IPS-18c (cell line): ENCODE data around the gene STPG4.

Experiments used
- H3K4me3 ChIP-seq: 2 replicates; pipeline ENCODE4 v1.7.0; 2013; ENCODE audit warnings: low read depth, mild to moderate bottlenecking, low read length, moderate library complexity; ENCODE audit not compliant: insufficient read depth
- H3K9me3 ChIP-seq: one replicate; pipeline ENCODE4 v1.6.1; 2013; ENCODE audit warnings: mild to moderate bottlenecking, low read length, moderate library complexity; ENCODE audit not compliant: control insufficient read depth, insufficient read depth

STPG4 gene

DNA sequence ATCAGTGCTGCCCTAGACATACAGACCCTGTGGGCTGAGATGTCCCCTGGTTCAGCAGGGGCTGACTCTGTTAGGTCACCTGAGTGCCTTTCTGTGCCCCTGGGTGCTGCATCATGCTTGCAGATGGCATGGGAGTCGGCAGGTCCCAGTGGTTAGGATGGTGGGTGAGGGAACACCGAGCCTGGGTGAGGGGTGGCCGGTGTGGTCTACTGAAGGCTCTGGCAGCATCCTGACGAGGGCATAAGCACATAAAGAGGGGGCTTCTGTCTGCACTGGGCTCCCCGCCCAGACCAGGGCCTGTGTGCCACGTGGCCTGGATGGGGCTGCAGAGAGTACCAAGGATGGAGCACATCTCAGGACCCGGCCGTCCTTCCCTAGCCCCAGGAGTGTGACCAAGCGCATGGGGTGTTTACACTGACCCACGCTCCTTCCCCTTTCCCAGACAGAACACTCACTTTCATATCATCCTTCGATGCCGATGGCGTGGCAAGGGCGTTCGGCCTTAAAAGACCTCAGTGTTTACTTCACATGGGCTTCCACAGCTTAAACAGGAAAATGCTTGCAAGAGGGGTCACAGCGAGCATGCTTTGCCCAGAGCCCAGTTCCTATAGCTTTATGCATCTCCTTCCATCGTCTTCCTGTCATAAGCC lies 115.1 kb downstream of the STPG4 start:
- Histone ChIP-seq H3K9me3 (no peaks in the 10 kb centered on the region), H3K4me3 (no peak overlapping the region)

DNA sequence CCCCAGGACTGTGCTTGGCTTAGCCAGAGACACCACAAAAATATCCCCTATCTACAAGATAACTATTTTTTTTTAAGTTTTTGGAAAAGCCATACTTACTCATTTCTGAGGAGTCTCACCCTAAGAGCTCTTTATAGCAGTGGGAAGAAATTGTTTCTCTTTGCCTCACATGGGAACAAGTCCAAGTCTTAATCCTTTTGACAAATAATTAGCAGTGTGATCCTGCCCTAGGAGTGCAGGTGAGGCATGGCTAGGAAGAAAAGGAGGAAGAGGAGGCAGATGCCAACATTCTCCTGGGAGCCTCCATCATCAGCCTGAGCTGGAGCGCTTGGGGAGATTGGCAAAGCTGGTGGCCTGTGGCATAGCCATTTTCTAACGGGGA lies 115.6 kb downstream of the STPG4 start:
- no peak overlapping the region for H3K4me3 ChIP-seq
- H3K9me3 ChIP-seq = no peaks in the 10 kb centered on the region

DNA sequence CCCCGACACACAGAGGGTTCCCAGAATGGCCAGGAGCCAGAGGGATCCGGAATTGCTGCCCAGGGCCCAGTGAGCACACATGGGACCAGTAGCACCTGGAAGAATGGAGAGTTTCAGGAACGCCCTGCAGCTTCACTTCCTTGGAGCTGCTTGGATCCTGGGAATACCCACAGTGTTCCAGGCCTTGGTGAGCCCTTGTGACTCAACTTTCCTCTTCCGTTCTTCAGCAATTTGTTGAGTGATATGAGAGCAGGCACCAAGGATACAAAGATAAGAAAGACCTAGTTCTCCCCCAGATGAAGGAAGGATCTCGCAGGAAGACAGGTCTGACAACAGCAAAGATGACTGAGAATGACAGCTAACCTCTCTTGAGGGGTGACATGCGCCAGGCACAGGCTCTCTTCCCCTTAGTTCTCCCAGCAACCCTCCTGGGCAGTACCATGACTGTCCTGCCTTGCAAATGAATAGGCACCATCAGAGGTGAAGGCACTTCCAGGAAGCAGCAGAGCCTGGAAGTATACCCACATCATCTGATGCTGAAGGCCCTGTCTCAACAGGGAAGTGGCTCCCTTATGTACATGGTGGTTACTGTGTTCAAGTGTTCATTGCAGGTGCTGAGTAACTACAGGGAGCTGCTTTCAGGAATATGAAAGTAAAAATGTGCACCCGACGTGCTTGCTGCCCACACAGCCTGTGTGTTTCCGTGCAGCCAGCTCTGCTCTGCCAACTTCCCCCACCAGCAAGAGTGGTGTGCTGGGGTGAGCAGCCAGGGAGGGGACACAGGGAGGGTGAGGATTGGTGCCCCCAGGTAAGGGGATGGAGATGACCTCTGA lies 116.2 kb downstream of the STPG4 start:
- H3K9me3 ChIP-seq = no peaks in the 10 kb centered on the region
- H3K4me3 ChIP-seq = no peak overlapping the region

DNA sequence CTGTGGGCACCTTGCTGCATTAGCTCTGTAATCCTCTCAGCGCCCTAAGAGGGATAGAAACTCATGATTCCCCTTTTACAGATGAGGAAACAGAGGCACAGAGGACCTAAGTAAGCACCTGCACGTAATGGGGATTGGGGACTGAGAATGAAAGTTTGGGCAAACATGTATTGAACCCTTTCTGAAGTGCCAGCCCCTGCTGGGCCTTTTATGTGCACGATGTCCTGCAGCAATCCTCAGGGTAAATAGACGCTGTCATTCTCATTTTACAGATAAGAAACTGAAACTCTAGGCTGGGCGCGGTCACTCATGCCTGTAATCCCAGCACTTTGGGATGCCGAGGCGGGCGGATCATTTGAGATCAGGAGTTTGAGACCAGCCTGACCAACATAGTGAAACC lies 117.4 kb downstream of the STPG4 start:
- H3K4me3 ChIP-seq = no peak overlapping the region
- no peaks in the 10 kb centered on the region for H3K9me3 ChIP-seq
